WTC11 (cell line): ENCODE measurements around the gene SRSF1. TPM values are rescaled to one million over a fixed set of nuclear protein-coding genes. Genes with fewer than 3 reads are reported as not detected.
A peak's percentile ranks its signal among the peaks of the same experiment; 100 is the strongest.

Source experiments
- ETV6 ChIP-seq: sonication (generic); formaldehyde crosslinking; IDR thresholded peaks from 2 replicates; pipeline ENCODE4 v1.8.1; 2022; ENCODE audit warnings: mild to moderate bottlenecking, missing genetic modification reagents
- GTF2I ChIP-seq: fragments of 250-450 bp; sonication (Bioruptor Pico); conservative IDR thresholded peaks from 2 replicates; pipeline ENCODE4 v1.4.0; 2021; ENCODE audit warnings: mild to moderate bottlenecking
- JUN ChIP-seq: sonication (generic); formaldehyde crosslinking; IDR thresholded peaks from 2 replicates; pipeline ENCODE4 v1.8.0; 2023; ENCODE audit warnings: mild to moderate bottlenecking, missing genetic modification reagents
- NR1H2 ChIP-seq: sonication (generic); formaldehyde crosslinking; IDR thresholded peaks from 2 replicates; pipeline ENCODE4 v1.9.0; 2021; ENCODE audit warnings: mild to moderate bottlenecking, moderate library complexity, missing genetic modification reagents
- OVOL2 ChIP-seq: fragments of 250-450 bp; sonication (Bioruptor Pico); IDR thresholded peaks from 2 replicates; pipeline ENCODE4 v1.9.0; 2021; ENCODE audit warnings: mild to moderate bottlenecking, borderline replicate concordance
- SP1 ChIP-seq: sonication (generic); formaldehyde crosslinking; conservative IDR thresholded peaks from 2 replicates; pipeline ENCODE4 v1.8.1; 2022; ENCODE audit warnings: missing genetic modification reagents
- TP53 ChIP-seq: sonication (generic); formaldehyde crosslinking; IDR thresholded peaks from 2 replicates; pipeline ENCODE4 v1.8.1; 2023; ENCODE audit warnings: mild to moderate bottlenecking, missing genetic modification reagents
- ZNF138 ChIP-seq: sonication (generic); formaldehyde crosslinking; conservative IDR thresholded peaks from 2 replicates; pipeline ENCODE4 v1.8.1; 2022; ENCODE audit warnings: mild to moderate bottlenecking, moderate library complexity, missing genetic modification reagents
- ZNF263 ChIP-seq: sonication (generic); formaldehyde crosslinking; IDR thresholded peaks from 2 replicates; pipeline ENCODE4 v1.8.1; 2022; ENCODE audit warnings: low read depth, mild to moderate bottlenecking, moderate library complexity, missing genetic modification reagents
- total RNA-seq: library from RNA; stranded (reverse); gene quantifications from 3 replicates; pipeline ENCODE4 v1.2.3, GENCODE V29; 2021
- TF ChIP-seq, protein P1 (sequence below): fragments of 250-450 bp; sonication (Bioruptor Pico); IDR thresholded peaks from 2 replicates; pipeline ENCODE4 v1.9.0; 2021; ENCODE audit warnings: mild to moderate bottlenecking, borderline replicate concordance
- TF ChIP-seq, protein P2 (sequence below): sonication (generic); formaldehyde crosslinking; IDR thresholded peaks from 2 replicates; pipeline ENCODE4 v1.8.0; 2022; ENCODE audit warnings: mild to moderate bottlenecking, missing genetic modification reagents
- TF ChIP-seq, protein P3 (sequence below): sonication (generic); formaldehyde crosslinking; IDR thresholded peaks from 2 replicates; pipeline ENCODE4 v1.8.1; 2023; ENCODE audit warnings: mild to moderate bottlenecking, missing genetic modification reagents
- TF ChIP-seq, protein P4 (sequence below): fragments of 200-600 bp; IDR thresholded peaks from 2 replicates; pipeline ENCODE4 v1.8.0; 2022; ENCODE audit warnings: antibody characterized with exemption
- TF ChIP-seq, protein P5 (sequence below): sonication (generic); formaldehyde crosslinking; IDR thresholded peaks from 2 replicates; pipeline ENCODE4 v1.8.1; 2022; ENCODE audit warnings: mild to moderate bottlenecking, moderate library complexity, missing genetic modification reagents
- TF ChIP-seq, protein P6 (sequence below): fragments of 250-450 bp; sonication (Bioruptor Pico); IDR thresholded peaks from 2 replicates; pipeline ENCODE4 v1.9.0; 2021; ENCODE audit warnings: mild to moderate bottlenecking

SRSF1 gene
- total RNA-seq, 1 experiment from 2014 or later, result 387 TPM

DNA sequence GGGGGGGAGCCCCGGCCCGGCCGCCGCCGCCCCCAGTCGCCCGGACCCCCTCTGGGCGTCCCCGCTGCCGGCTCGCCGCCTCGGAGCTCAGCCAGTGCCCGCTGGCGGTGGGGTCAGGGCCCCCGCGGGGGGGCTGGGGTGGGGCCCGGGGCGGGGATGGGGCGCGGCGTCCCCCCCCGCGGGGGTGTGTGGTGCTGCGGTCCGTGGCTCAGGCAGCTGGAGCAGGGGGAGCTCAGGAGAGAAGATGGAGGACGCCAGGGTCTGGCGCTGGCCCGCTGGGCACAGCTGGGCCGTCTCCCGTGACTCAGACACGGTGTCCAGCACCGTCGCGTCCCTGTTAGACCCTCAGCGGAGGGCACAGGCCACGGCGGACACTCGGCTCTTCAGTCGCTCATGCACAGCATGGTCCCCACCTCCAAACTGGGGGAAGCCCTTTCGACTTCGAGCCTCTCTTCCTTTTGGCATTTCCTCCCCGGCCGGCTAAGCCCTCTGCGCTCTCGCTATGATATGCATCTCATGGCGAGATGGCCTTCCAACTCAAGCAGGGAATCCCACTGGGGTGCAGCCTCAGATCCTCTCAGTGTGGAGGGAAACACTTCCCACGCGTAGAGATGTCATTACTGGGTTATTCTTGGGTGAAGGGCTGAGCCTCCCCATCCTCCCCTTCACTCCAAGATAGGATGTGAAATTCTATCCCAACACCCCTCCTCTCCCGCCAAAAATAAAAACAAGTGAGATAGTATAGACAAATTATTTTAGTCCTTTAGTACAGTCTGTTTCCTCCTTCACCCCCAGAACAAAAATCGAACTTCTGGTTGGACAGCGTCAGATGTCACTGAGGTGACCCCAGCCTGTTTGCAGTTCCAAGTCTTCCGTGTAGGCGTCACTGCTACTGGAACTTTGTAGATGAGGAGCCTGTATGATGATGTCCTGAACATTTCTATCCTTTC lies 18.5 kb downstream of the SRSF1 start (continued):
- TF ChIP-seq, protein P1, sequence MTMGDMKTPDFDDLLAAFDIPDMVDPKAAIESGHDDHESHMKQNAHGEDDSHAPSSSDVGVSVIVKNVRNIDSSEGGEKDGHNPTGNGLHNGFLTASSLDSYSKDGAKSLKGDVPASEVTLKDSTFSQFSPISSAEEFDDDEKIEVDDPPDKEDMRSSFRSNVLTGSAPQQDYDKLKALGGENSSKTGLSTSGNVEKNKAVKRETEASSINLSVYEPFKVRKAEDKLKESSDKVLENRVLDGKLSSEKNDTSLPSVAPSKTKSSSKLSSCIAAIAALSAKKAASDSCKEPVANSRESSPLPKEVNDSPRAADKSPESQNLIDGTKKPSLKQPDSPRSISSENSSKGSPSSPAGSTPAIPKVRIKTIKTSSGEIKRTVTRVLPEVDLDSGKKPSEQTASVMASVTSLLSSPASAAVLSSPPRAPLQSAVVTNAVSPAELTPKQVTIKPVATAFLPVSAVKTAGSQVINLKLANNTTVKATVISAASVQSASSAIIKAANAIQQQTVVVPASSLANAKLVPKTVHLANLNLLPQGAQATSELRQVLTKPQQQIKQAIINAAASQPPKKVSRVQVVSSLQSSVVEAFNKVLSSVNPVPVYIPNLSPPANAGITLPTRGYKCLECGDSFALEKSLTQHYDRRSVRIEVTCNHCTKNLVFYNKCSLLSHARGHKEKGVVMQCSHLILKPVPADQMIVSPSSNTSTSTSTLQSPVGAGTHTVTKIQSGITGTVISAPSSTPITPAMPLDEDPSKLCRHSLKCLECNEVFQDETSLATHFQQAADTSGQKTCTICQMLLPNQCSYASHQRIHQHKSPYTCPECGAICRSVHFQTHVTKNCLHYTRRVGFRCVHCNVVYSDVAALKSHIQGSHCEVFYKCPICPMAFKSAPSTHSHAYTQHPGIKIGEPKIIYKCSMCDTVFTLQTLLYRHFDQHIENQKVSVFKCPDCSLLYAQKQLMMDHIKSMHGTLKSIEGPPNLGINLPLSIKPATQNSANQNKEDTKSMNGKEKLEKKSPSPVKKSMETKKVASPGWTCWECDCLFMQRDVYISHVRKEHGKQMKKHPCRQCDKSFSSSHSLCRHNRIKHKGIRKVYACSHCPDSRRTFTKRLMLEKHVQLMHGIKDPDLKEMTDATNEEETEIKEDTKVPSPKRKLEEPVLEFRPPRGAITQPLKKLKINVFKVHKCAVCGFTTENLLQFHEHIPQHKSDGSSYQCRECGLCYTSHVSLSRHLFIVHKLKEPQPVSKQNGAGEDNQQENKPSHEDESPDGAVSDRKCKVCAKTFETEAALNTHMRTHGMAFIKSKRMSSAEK, result peak; percentile 97
- TF ChIP-seq OVOL2 (CRISPR knock-in tag) (no peak), ZNF263 (CRISPR knock-in tag) (no peak), ZNF138 (no peak), NR1H2 (no peak), TP53 (CRISPR knock-in tag) (no peak; the same call in 1 of the 2 replicates), JUN (CRISPR knock-in tag) (peak; percentile 53; the same call in 1 of the 2 replicates), SP1 (no peak), GTF2I (CRISPR knock-in tag) (no peak), ETV6 (CRISPR knock-in tag) (no peak)
- TF ChIP-seq, protein P2, sequence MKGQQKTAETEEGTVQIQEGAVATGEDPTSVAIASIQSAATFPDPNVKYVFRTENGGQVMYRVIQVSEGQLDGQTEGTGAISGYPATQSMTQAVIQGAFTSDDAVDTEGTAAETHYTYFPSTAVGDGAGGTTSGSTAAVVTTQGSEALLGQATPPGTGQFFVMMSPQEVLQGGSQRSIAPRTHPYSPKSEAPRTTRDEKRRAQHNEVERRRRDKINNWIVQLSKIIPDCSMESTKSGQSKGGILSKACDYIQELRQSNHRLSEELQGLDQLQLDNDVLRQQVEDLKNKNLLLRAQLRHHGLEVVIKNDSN (CRISPR knock-in tag), result no peak
- TF ChIP-seq, protein P3, sequence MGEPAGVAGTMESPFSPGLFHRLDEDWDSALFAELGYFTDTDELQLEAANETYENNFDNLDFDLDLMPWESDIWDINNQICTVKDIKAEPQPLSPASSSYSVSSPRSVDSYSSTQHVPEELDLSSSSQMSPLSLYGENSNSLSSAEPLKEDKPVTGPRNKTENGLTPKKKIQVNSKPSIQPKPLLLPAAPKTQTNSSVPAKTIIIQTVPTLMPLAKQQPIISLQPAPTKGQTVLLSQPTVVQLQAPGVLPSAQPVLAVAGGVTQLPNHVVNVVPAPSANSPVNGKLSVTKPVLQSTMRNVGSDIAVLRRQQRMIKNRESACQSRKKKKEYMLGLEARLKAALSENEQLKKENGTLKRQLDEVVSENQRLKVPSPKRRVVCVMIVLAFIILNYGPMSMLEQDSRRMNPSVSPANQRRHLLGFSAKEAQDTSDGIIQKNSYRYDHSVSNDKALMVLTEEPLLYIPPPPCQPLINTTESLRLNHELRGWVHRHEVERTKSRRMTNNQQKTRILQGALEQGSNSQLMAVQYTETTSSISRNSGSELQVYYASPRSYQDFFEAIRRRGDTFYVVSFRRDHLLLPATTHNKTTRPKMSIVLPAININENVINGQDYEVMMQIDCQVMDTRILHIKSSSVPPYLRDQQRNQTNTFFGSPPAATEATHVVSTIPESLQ, result no peak
- TF ChIP-seq, protein P4, sequence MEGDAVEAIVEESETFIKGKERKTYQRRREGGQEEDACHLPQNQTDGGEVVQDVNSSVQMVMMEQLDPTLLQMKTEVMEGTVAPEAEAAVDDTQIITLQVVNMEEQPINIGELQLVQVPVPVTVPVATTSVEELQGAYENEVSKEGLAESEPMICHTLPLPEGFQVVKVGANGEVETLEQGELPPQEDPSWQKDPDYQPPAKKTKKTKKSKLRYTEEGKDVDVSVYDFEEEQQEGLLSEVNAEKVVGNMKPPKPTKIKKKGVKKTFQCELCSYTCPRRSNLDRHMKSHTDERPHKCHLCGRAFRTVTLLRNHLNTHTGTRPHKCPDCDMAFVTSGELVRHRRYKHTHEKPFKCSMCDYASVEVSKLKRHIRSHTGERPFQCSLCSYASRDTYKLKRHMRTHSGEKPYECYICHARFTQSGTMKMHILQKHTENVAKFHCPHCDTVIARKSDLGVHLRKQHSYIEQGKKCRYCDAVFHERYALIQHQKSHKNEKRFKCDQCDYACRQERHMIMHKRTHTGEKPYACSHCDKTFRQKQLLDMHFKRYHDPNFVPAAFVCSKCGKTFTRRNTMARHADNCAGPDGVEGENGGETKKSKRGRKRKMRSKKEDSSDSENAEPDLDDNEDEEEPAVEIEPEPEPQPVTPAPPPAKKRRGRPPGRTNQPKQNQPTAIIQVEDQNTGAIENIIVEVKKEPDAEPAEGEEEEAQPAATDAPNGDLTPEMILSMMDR, result no peak
- TF ChIP-seq, protein P5, sequence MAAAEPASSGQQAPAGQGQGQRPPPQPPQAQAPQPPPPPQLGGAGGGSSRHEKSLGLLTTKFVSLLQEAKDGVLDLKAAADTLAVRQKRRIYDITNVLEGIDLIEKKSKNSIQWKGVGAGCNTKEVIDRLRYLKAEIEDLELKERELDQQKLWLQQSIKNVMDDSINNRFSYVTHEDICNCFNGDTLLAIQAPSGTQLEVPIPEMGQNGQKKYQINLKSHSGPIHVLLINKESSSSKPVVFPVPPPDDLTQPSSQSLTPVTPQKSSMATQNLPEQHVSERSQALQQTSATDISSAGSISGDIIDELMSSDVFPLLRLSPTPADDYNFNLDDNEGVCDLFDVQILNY (CRISPR knock-in tag), result 0 out of 2 replicates have a peak, but pooled peaks have one; percentile 26
- TF ChIP-seq, protein P6, sequence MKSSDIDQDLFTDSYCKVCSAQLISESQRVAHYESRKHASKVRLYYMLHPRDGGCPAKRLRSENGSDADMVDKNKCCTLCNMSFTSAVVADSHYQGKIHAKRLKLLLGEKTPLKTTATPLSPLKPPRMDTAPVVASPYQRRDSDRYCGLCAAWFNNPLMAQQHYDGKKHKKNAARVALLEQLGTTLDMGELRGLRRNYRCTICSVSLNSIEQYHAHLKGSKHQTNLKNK (CRISPR knock-in tag), result peak; percentile 89
